GM12878 (cell line): ENCODE data around the gene AASDH. TPM values are rescaled to one million over a fixed set of nuclear protein-coding genes. Genes with fewer than 3 reads are reported as not detected.

Experiments
- ATAC-seq: fragments of 200-7000 bp; cut with Tn5 transposase; 3 replicates; pipeline ENCODE4 v1.9.1; 2020; ENCODE audit warnings: mild to moderate bottlenecking, moderate library complexity
- BruUV-seq: library from RNA; stranded (reverse); fragments of 400-500 nt; replicated peaks from 2 replicates; lab custom pipeline; 2021; lab: Mats Ljungman, UMichigan
- CTCF ChIA-PET: fragments of 300-600 bp; sonication (Branson Sonifier 250); formaldehyde crosslinking; extraction: SDS; loops from one replicate; lab custom pipeline; 2021; ENCODE audit warnings: inconsistent platforms; lab: Yijun Ruan, JAX
- POLR2A ChIA-PET: fragments of 350-600 bp; formaldehyde crosslinking; extraction: SDS; loops from one replicate; lab custom pipeline; 2021; ENCODE audit warnings: inconsistent platforms; lab: Charles Lee
- RAD21 ChIA-PET: fragments of 300-600 bp; sonication (Branson Sonifier 250); formaldehyde crosslinking; loops from one replicate; lab custom pipeline; 2023; ENCODE audit warnings: antibody characterized with exemption; ENCODE audit not compliant: unreplicated experiment; lab: Charles Lee
- SMC1A ChIA-PET: fragments of 300-600 bp; sonication (Branson Sonifier 250); formaldehyde crosslinking; loops from one replicate; lab custom pipeline; 2023; ENCODE audit not compliant: unreplicated experiment, uncharacterized antibody; lab: Charles Lee
- DNase-seq: peaks from one replicate; pipeline ENCODE4 v3.0.0-alpha.2; 2011; ENCODE audit warnings: low read depth, low spot score
- FAIRE-seq: peaks from 3 replicates; lab custom pipeline; 2011; peaks lifted over from hg19 to GRCh38; lab: Jason Lieb, UNC
- H2AFZ ChIP-seq: 2 replicates; pipeline ENCODE4 v1.6.0; 2011; ENCODE audit warnings: low read depth, low read length, control low read depth; ENCODE audit not compliant: control insufficient read depth
- H3K27ac ChIP-seq: 2 replicates; pipeline ENCODE4 v1.5.1; 2011; ENCODE audit warnings: control low read depth; ENCODE audit not compliant: control insufficient read depth, insufficient read depth
- H3K27me3 ChIP-seq, 2 experiments: replicated peaks in 1 of 2; 2 replicates each; pipeline versions ENCODE4 v1.6.0 to v1.6.1; 2011; ENCODE audit warnings: low read length in 1 of 2; ENCODE audit not compliant: control insufficient read depth in 2 of 2, insufficient read depth in 2 of 2
- H3K36me3 ChIP-seq, 2 experiments: 2 replicates each; pipeline ENCODE4 v1.5.1; 2011; ENCODE audit warnings: low read length in 1 of 2; ENCODE audit not compliant: control insufficient read depth in 2 of 2, insufficient read depth in 2 of 2
- H3K4me1 ChIP-seq: 2 replicates; pipeline ENCODE4 v1.6.1; 2011; ENCODE audit warnings: mild to moderate bottlenecking, low read length, moderate library complexity, mixed read lengths; ENCODE audit not compliant: control insufficient read depth, insufficient read depth
- H3K4me2 ChIP-seq: 2 replicates; pipeline ENCODE4 v1.6.0; 2011; ENCODE audit warnings: control low read depth; ENCODE audit not compliant: control insufficient read depth, insufficient read depth
- H3K4me3 ChIP-seq: fragments of 200-600 bp; sonication (generic); 2 replicates; pipeline ENCODE4 v1.5.1; 2016
- H3K79me2 ChIP-seq: 2 replicates; pipeline ENCODE4 v1.6.0; 2011; ENCODE audit warnings: low read length; ENCODE audit not compliant: control insufficient read depth, insufficient read depth
- H3K9ac ChIP-seq: 2 replicates; pipeline ENCODE4 v1.8.0; 2011; ENCODE audit warnings: low read length, control low read depth, mixed read lengths; ENCODE audit not compliant: control insufficient read depth, insufficient read depth
- H3K9me3 ChIP-seq: replicated peaks from 3 replicates; pipeline ENCODE4 v1.5.1; 2011; ENCODE audit warnings: mild to moderate bottlenecking, low read length; ENCODE audit not compliant: control insufficient read depth, insufficient read depth
- H4K20me1 ChIP-seq: 2 replicates; pipeline ENCODE4 v1.6.0; 2011; ENCODE audit not compliant: control insufficient read depth, insufficient read depth
- BACH1 ChIP-seq: fragments of 450-650 bp; IDR thresholded peaks from 2 replicates; pipeline ENCODE4 v1.6.1; 2017; ENCODE audit warnings: mild to moderate bottlenecking, borderline replicate concordance
- BMI1 ChIP-seq: fragments of 450-650 bp; IDR thresholded peaks from 2 replicates; pipeline ENCODE4 v1.6.1; 2016; ENCODE audit warnings: mild to moderate bottlenecking, moderate library complexity, borderline replicate concordance
- CBX3 ChIP-seq: fragments of 200-600 bp; sonication (generic); IDR thresholded peaks from 2 replicates; pipeline ENCODE4 v1.6.1; 2016; ENCODE audit warnings: low read depth, borderline replicate concordance
- CREB1 ChIP-seq: IDR thresholded peaks from 2 replicates; pipeline ENCODE4 v1.6.1; 2012; ENCODE audit warnings: low read depth, mild to moderate bottlenecking, inconsistent platforms
- EZH2 ChIP-seq: IDR thresholded peaks from 2 replicates; pipeline ENCODE4 v1.6.1; 2012; ENCODE audit warnings: low read depth, mild to moderate bottlenecking, control low read depth, inconsistent platforms, low read length, borderline replicate concordance; ENCODE audit not compliant: control insufficient read depth
- JUND ChIP-seq: IDR thresholded peaks from 2 replicates; pipeline ENCODE4 v1.6.1; 2012; ENCODE audit warnings: low read depth, mild to moderate bottlenecking, low read length, improper control_type of control experiment, moderate library complexity
- KAT2A ChIP-seq: conservative IDR thresholded peaks from 2 replicates; pipeline ENCODE4 v1.6.1; 2011; ENCODE audit warnings: low read depth, low read length; ENCODE audit not compliant: control insufficient read depth
- MYC ChIP-seq: IDR thresholded peaks from 2 replicates; pipeline ENCODE4 v1.6.1; 2011; ENCODE audit warnings: mild to moderate bottlenecking, low read length, moderate library complexity, inconsistent platforms; ENCODE audit not compliant: insufficient read depth, insufficient replicate concordance, insufficient read length, severe bottlenecking
- NRF1 ChIP-seq: conservative IDR thresholded peaks from 2 replicates; pipeline ENCODE4 v1.6.1; 2011; ENCODE audit warnings: mild to moderate bottlenecking, low read depth, low read length, improper control_type of control experiment
- PAX5 ChIP-seq: IDR thresholded peaks from 2 replicates; pipeline ENCODE4 v1.6.1; 2011; ENCODE audit warnings: low read depth, low read length, borderline replicate concordance
- POU2F2 ChIP-seq: IDR thresholded peaks from 3 replicates; pipeline ENCODE4 v1.6.1; 2011; ENCODE audit warnings: low read depth, mild to moderate bottlenecking, low read length, borderline replicate concordance
- RBBP5 ChIP-seq: fragments of 200-600 bp; sonication (generic); conservative IDR thresholded peaks from 2 replicates; pipeline ENCODE4 v1.6.1; 2016
- RFX5 ChIP-seq: IDR thresholded peaks from 2 replicates; pipeline ENCODE4 v1.6.1; 2011; ENCODE audit warnings: low read depth, low read length, improper control_type of control experiment
- SIX5 ChIP-seq: IDR thresholded peaks from 2 replicates; pipeline ENCODE4 v1.6.1; 2011; ENCODE audit warnings: mild to moderate bottlenecking, low read depth, low read length, moderate library complexity; ENCODE audit not compliant: severe bottlenecking
- SMC3 ChIP-seq: IDR thresholded peaks from 2 replicates; pipeline ENCODE4 v1.6.1; 2011; ENCODE audit warnings: low read length, improper control_type of control experiment, borderline replicate concordance
- TCF7 ChIP-seq: IDR thresholded peaks from 2 replicates; pipeline ENCODE4 v1.6.1; 2014; ENCODE audit warnings: antibody characterized with exemption, borderline replicate concordance
- ZZZ3 ChIP-seq: IDR thresholded peaks from 2 replicates; pipeline ENCODE4 v1.6.1; 2011; ENCODE audit warnings: low read depth; ENCODE audit not compliant: control insufficient read depth, insufficient read length
- WGBS: methylation state at CpG from one replicate; pipeline ENCODE4 v1.1.6; 2016; ENCODE audit warnings: low lambda C conversion rate; ENCODE audit not compliant: insufficient replicate concordance, insufficient coverage; ENCODE audit errors: missing lambda C conversion rate; 5-methylcytosine and 5-hydroxymethylcytosine counted together
- in situ Hi-C: fragments of 300-500 bp; cut with MboI; formaldehyde crosslinking; loops from 9 replicates; pipeline ENCODE4 v1.14.3; 2018; ENCODE audit warnings: mixed read lengths
- intact Hi-C: fragments of 100-400 bp; cut with micrococcal nuclease; formaldehyde crosslinking; loops from one replicate; pipeline ENCODE4 v1.14.2; 2022; ENCODE audit not compliant: unreplicated experiment
- polyA plus RNA-seq, 11 experiments: library from polyadenylated mRNA; depleted of rRNA in 4 of 11; unstranded in 6 of 11; stranded (reverse) in 5 of 11; fragments of >200 nt; fragmentation: Nextera tagmentation in 4 of 11; fragmentation: Illumina TruSeq in 1 of 11; extraction: Ambion mirVana in 4 of 11; extraction: Trizol in 1 of 11; gene quantifications; 1 replicate in 1 of 11; 2 replicates in 10 of 11; pipeline versions ENCODE4 v1.2.1 to v1.2.3, GENCODE V29; 2011 to 2016; ENCODE audit warnings: inconsistent platforms in 2 of 11, missing spikeins in 2 of 11, low read depth in 1 of 11
- total RNA-seq, 4 experiments: library from RNA; depleted of rRNA in 3 of 4; stranded (reverse); fragments of >200 nt in 3 of 4; fragmentation: Illumina TruSeq in 1 of 4; extraction: Trizol in 1 of 4; gene quantifications; 2 replicates each; pipeline versions ENCODE4 v1.2.1 to v1.2.3, GENCODE V29; 2013 to 2021
- TF ChIP-seq, protein P1 (sequence below): IDR thresholded peaks from 2 replicates; pipeline ENCODE4 v1.6.1; 2011; ENCODE audit warnings: low read depth, low read length, improper control_type of control experiment, borderline replicate concordance
- TF ChIP-seq, protein P2 (sequence below): fragments of 450-650 bp; IDR thresholded peaks from 2 replicates; pipeline ENCODE4 v1.6.1; 2016; ENCODE audit warnings: mild to moderate bottlenecking

AASDH gene
- total and polyA plus RNA-seq, 10 of the 15 experiments (the other 5 are each of a cell fraction or from before 2014, with no cell fraction given), result 7.3 to 19.1 (median 11.3) TPM

DNA sequence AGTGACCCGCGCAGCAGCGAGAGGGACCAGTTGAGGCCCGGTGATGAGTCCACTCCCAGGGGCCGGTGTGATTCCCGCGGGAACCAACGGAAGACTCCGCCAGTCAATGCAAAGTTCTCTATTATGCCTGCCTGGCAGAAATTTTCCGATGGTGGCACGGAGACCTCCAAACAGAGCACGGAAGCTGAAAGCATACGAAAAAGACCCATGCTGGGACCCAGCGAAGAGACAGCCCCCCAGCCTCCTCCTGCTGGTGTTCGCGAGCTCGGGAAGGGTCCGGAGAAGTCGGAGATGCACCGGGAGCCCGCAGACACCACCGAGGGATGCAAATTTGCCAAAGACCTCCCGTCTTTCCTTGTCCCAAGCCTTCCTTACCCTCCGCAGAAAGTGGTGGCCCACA is 71.7 kb downstream of the AASDH start:
- DNase-seq, result no peak
- no peak overlapping the region for H3K4me3 ChIP-seq
- ChIA-PET CTCF (no interaction called here), SMC1A (no interaction called here), POLR2A (no interaction called here), RAD21 (no interaction called here)
- H3K79me2 ChIP-seq, result no peaks in the 10 kb centered on the region
- TF ChIP-seq PAX5 (no peak), CBX3 (no peak), CREB1 (no peak), SIX5 (no peak), NRF1 (no peak), RFX5 (no peak), KAT2A (no peak), BMI1 (no peak), TCF7 (no peak), SMC3 (no peak), BACH1 (no peak), JUND (no peak), EZH2 (no peak), ZZZ3 (no peak), POU2F2 (no peak), RBBP5 (no peak), MYC (no peak)
- TF ChIP-seq, protein P1, sequence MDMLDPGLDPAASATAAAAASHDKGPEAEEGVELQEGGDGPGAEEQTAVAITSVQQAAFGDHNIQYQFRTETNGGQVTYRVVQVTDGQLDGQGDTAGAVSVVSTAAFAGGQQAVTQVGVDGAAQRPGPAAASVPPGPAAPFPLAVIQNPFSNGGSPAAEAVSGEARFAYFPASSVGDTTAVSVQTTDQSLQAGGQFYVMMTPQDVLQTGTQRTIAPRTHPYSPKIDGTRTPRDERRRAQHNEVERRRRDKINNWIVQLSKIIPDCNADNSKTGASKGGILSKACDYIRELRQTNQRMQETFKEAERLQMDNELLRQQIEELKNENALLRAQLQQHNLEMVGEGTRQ, result no peak
- TF ChIP-seq, protein P2, sequence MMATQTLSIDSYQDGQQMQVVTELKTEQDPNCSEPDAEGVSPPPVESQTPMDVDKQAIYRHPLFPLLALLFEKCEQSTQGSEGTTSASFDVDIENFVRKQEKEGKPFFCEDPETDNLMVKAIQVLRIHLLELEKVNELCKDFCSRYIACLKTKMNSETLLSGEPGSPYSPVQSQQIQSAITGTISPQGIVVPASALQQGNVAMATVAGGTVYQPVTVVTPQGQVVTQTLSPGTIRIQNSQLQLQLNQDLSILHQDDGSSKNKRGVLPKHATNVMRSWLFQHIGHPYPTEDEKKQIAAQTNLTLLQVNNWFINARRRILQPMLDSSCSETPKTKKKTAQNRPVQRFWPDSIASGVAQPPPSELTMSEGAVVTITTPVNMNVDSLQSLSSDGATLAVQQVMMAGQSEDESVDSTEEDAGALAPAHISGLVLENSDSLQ, result no peak
- H3K36me3 ChIP-seq, result no peaks in the 10 kb centered on the region
- H3K27me3 ChIP-seq, result no peaks in the 10 kb centered on the region
- no peak overlapping the region for H3K27ac ChIP-seq
- no peak for FAIRE-seq
- no peaks in the 10 kb centered on the region for H3K4me1 ChIP-seq
- no TSS peak for BruUV-seq
- H2AFZ ChIP-seq, result no peak overlapping the region
- WGBS, result 81% methylated on average over 24 of the region's 24 CpGs
- in situ Hi-C loops, result no loop called here
- H3K9ac ChIP-seq, result no peak overlapping the region
- H4K20me1 ChIP-seq, result no peaks in the 10 kb centered on the region
- intact Hi-C loops, result no loop called here
- ATAC-seq, result no peak
- no peaks in the 10 kb centered on the region for H3K9me3 ChIP-seq
- no peak overlapping the region for H3K4me2 ChIP-seq
